Right lobe of liver (tissue), 6 donors: ENCODE data around the gene PTK7. TPM values are rescaled to one million over a fixed set of nuclear protein-coding genes. Genes with fewer than 3 reads are reported as not detected.

ENCODE experiments used
- ATAC-seq, 4 donors: fragments of 200-7000 bp; cut with Tn5 transposase; one replicate each; pipeline ENCODE4 v1.9.1; 2020; ENCODE audit warnings: mild to moderate bottlenecking in 4 of 4, moderate library complexity in 4 of 4
- DNase-seq, 3 donors: peaks; one replicate each; pipeline ENCODE4 v3.0.0-alpha.2; 2020
- H3K27ac ChIP-seq, 3 donors: fragments of 200-600 bp; one replicate each; pipeline ENCODE4 v1.8.0; 2022
- H3K27me3 ChIP-seq, 2 donors: fragments of 200-600 bp; one replicate each; pipeline ENCODE4 v1.8.0; 2022
- H3K36me3 ChIP-seq, 4 donors: fragments of 200-600 bp; sonication (generic) in 1 of 4; one replicate each; pipeline versions ENCODE4 v1.5.1 to v1.8.0; 2017 to 2022; ENCODE audit warnings: control low read depth in 1 of 4
- H3K4me1 ChIP-seq, 4 donors: fragments of 200-600 bp; sonication (generic) in 1 of 4; one replicate each; pipeline versions ENCODE4 v1.5.1 to v1.8.0; 2017 to 2022; ENCODE audit warnings: control low read depth in 1 of 4
- H3K4me3 ChIP-seq, 3 donors: fragments of 200-600 bp; one replicate each; pipeline ENCODE4 v1.8.0; 2022
- H3K9me3 ChIP-seq, 4 donors: fragments of 200-600 bp; sonication (generic) in 1 of 4; one replicate each; pipeline versions ENCODE4 v1.5.1 to v1.8.0; 2017 to 2022; ENCODE audit warnings: control low read depth in 1 of 4
- POLR2A ChIP-seq: fragments of 450-650 bp; IDR thresholded peaks from one replicate; pipeline ENCODE4 v1.6.1; 2017; ENCODE audit warnings: antibody characterized with exemption, mild to moderate bottlenecking
- whole genome bisulfite sequencing: methylation state at CpG from one replicate; pipeline ENCODE4 v1.1.6; 2018; ENCODE audit warnings: low coverage, low lambda C conversion rate; ENCODE audit not compliant: insufficient coverage; ENCODE audit errors: missing lambda C conversion rate; 5-methylcytosine and 5-hydroxymethylcytosine counted together
- intact Hi-C, 2 donors: fragments of 100-400 bp; cut with DNase I; formaldehyde crosslinking; loops; one replicate each; pipeline versions ENCODE4 v1.11.2 to v1.14.1; 2022
- total RNA-seq, 6 experiments: library from RNA; depleted of rRNA in 2 of 6; stranded (reverse); fragments of >200 nt in 2 of 6; fragmentation: NEBNext Ultra II Directional in 3 of 6; extraction: Animal tissue kit (Norgen Biotek cat#: 25700) in 3 of 6; gene quantifications; one replicate each; pipeline versions ENCODE4 v1.1.0 to v1.2.4, GENCODE V29; 2016 to 2023
- TF ChIP-seq, protein P1 (sequence below), 4 donors: fragments of 200-600 bp in 3 of 4; fragments of 450-650 bp in 1 of 4; IDR thresholded peaks; one replicate each; pipeline versions ENCODE4 v1.5.1 to v1.8.0; 2016 to 2022; ENCODE audit warnings: antibody characterized with exemption in 4 of 4, mild to moderate bottlenecking in 2 of 4
- donor health status: DM: no; HTN: yes; CAD: no.
- donor health status: DM: no; HTN: no; CAD: no.
- donor health status: DM: no; HTN: no; CAD: no.
- donor health status: DM: no; HTN: yes; CAD: no.
- donor health status: DM: no; HTN: yes; CAD: no.

The PTK7 gene
- total RNA-seq, 6 experiments from 2014 or later: 0.55 to 1.8 (median 0.99) TPM

DNA sequence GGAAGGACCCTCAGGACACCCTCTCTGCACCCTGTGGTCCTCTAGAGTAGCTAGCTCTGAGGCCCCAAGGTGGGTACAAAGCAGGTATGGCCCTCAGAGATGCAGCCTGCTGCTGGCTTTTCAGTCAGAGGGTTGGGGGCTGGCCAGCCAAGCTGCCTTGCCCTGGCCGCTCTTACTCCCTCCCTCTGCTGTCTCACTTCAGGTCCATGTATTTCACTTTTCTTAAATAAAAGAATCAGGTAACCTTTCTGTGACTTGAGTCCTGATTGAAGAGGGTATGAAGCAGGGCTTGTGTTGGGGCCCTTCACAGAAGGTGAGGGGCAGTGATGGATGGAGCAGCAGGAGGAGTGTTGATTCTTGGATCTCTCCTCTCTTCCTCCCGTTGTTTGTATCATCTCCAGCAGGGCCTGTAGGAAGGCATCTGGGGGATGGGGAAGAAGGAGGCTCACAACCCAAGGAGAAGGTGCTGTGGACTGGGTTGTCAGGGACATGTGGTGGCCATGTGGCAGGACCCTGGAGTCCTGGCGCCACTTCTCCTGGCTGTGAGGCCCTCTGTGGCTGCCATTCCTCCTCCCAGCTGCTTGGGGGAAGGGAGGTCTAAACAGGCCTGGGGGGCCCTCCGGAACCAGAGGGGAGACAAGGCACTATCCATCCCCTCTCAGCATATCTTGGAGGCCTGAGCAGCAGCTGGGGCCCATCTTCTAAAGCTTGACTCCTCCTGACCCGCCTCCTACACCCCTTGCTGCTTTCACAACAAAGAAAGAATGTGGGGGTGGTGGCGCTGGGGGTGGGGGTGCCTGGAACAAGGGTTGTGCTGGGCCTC is 1.1 kb upstream of the PTK7 start:
- TF ChIP-seq POLR2A: no peak
- TF ChIP-seq, protein P1, sequence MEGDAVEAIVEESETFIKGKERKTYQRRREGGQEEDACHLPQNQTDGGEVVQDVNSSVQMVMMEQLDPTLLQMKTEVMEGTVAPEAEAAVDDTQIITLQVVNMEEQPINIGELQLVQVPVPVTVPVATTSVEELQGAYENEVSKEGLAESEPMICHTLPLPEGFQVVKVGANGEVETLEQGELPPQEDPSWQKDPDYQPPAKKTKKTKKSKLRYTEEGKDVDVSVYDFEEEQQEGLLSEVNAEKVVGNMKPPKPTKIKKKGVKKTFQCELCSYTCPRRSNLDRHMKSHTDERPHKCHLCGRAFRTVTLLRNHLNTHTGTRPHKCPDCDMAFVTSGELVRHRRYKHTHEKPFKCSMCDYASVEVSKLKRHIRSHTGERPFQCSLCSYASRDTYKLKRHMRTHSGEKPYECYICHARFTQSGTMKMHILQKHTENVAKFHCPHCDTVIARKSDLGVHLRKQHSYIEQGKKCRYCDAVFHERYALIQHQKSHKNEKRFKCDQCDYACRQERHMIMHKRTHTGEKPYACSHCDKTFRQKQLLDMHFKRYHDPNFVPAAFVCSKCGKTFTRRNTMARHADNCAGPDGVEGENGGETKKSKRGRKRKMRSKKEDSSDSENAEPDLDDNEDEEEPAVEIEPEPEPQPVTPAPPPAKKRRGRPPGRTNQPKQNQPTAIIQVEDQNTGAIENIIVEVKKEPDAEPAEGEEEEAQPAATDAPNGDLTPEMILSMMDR (IDR thresholded peaks at IDR 0.05): no peak
- Histone ChIP-seq H3K4me3 (no peak overlapping the region), H3K27me3 (no peaks in the 10 kb centered on the region), H3K36me3 (peaks cover 0 to 40% (median 12%) of the 10 kb centered on the region in 4 donors), H3K4me1 (peaks cover 0 to 5% (median under 1%) of the 10 kb centered on the region in 4 donors), H3K9me3 (no peaks in the 10 kb centered on the region), H3K27ac (no peak overlapping the region)
- intact Hi-C loops: no loop called here
- ATAC-seq (peak in 1 of 4 donors; percentile 4), DNase-seq (no peak)
- 69% methylated on average over 2 of the region's 6 CpGs for WGBS

GRCh38 chr6:43076464-43077332 is 584 bp downstream of the PTK7 start:
- DNase-seq (no peak), ATAC-seq (peak in 2 of 4 donors; percentile 12 to 18)
- TF ChIP-seq POLR2A: no peak
- TF ChIP-seq, protein P1 (IDR thresholded peaks at IDR 0.05): no peak
- WGBS: 31% methylated on average over 33 of the region's 72 CpGs
- no peaks in the 10 kb centered on the region for H3K9me3 ChIP-seq
- intact Hi-C loops: no loop called here
- peaks cover 0 to 5% (median under 1%) of the 10 kb centered on the region in 4 donors for H3K4me1 ChIP-seq
- no peaks in the 10 kb centered on the region for H3K27me3 ChIP-seq
- H3K36me3 ChIP-seq: peaks cover 0 to 24% (median 9%) of the 10 kb centered on the region in 4 donors
- peak overlapping the region; percentile 32 to 47 (median 38) for H3K4me3 ChIP-seq
- H3K27ac ChIP-seq: no peak overlapping the region

GRCh38 chr6:43077333-43077809 is 1.3 kb downstream of the PTK7 start:
- 63% methylated on average over 4 of the region's 8 CpGs for WGBS
- Histone ChIP-seq H3K4me1 (peaks cover 0 to 5% (median under 1%) of the 10 kb centered on the region in 4 donors), H3K27me3 (no peaks in the 10 kb centered on the region), H3K9me3 (no peaks in the 10 kb centered on the region), H3K36me3 (peaks cover 0 to 17% (median 6%) of the 10 kb centered on the region in 4 donors), H3K27ac (no peak overlapping the region), H3K4me3 (no peak overlapping the region)
- no peak for ATAC-seq
- no peak for TF ChIP-seq POLR2A
- TF ChIP-seq, protein P1 (IDR thresholded peaks at IDR 0.05): no peak
- intact Hi-C loops: no loop called here
- no peak for DNase-seq

DNA sequence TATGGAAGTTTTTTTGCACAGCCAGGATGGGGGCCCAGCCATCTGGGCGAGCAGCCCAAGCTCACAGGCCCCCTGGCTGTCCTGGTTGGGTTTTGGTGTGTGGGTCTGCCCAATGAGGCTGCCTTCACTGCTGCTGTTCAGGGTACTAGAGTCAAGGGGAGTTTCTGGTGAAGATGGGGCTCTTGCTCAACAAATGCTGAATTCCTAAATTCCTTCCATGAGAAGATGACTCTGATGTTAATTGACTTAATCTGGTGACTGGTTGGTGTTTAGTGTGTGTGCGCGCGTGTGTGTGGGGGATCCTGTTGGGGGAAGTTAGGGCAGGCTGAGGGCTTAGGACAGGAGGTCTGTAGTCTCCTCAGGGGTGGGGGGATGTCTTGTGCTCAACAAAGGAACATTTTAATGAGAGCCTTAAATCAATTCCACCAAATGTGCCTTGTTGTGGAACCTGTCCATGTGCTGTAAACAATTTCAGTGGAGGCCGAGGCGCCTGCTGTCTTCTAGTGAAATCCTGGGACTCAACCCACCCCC is 1.9 kb downstream of the PTK7 start:
- WGBS: 96% methylated on average over 3 of the region's 6 CpGs
- peaks cover 0 to 5% (median under 1%) of the 10 kb centered on the region in 4 donors for H3K4me1 ChIP-seq
- no peak overlapping the region for H3K4me3 ChIP-seq
- H3K9me3 ChIP-seq: no peaks in the 10 kb centered on the region
- DNase-seq (no peak), ATAC-seq (no peak)
- TF ChIP-seq POLR2A: no peak
- TF ChIP-seq, protein P1 (IDR thresholded peaks at IDR 0.05): no peak
- peaks cover 0 to 11% (median 3%) of the 10 kb centered on the region in 4 donors for H3K36me3 ChIP-seq
- no peaks in the 10 kb centered on the region for H3K27me3 ChIP-seq
- H3K27ac ChIP-seq: no peak overlapping the region
- intact Hi-C loops: no loop called here
